Stimulated activated CD4-positive, alpha-beta T cell treated with anti-CD3 and anti-CD28 coated beads, Interleukin-1b, Interleukin-23, amount 100 ng/mL, for 24 hours (primary cell): ENCODE measurements around the gene PIN4.
A peak's percentile ranks its signal among the peaks of the same experiment; 100 is the strongest.
"Not testable (repeated sequence)": the region's sequence is repeated elsewhere in the genome, so short reads cannot be mapped to it uniquely, and the experiment has no call there.

Source experiments
- DNase-seq, 4 experiments: peaks; one replicate each; pipeline ENCODE4 v3.0.0-alpha.2; 2020; ENCODE audit warnings: low read depth in 4 of 4, low spot score in 1 of 4

PIN4 gene

GRCh38 chrX:72201836-72202536 is 20.4 kb downstream of the PIN4 start:
- DNase-seq: no peak

- no peak for DNase-seq
Measured at GRCh38 chrX:72202792-72203401, 21.3 kb downstream of the PIN4 start.

DNA sequence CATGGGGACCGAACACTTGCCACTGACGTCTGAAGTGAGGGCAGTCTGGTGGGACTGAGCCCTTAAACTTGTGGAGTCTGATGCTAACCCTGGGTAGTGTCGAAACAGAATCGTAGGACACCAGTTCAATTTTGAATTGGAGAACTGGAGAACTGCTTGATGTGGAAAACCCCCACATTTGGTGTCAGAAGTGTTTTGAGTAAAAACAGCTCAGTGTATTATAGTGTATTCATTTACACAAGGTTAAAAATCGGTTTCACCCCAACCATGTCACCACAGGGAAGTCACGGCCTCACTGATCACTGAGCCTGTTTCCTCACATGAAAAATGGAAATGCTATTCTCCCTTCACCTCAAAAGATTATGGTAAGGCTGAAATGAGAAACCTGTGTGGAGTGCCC is 21.9 kb downstream of the PIN4 start:
- no peak for DNase-seq

DNA sequence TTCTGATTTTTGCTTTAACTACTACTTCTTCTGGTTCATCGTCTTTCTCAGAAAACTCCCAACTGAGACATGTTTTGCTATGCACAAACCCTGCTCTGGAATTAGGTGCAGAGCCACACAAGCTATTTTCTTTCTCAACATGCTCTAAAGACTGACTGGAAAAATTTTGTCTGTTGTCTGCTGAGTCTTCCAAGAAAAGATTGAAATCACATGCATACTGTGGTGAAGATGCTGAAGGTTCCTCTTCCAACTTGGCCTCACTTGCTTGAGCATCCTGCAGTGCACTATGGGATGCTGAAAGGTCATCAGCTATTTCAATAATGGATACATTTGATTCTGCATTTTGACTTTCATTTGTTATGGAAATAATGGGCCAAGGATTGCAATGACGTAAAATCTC is 24.1 kb downstream of the PIN4 start:
- no peak for DNase-seq

DNA sequence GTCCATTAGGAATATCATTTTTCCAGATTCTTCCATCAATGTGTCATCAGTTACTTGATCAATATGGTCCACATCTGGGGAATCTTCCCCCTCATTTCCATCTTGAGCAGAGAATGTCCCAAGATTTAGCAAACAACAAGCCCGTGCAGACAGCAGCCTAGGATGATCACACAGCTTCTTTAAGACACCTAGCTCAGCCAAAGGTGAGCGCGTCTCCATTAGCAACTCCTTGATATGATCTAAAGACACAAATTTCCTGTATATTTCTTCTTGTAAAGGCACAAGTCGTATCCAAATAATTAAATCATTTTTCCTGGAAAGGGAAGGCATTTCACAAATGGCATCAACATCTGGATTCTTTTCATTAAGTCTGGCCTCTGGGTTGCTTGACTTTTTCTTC is 25.8 kb downstream of the PIN4 start:
- no peak for DNase-seq

GRCh38 chrX:72208126-72208800 is 26.7 kb downstream of the PIN4 start:
- DNase-seq: no peak

DNA sequence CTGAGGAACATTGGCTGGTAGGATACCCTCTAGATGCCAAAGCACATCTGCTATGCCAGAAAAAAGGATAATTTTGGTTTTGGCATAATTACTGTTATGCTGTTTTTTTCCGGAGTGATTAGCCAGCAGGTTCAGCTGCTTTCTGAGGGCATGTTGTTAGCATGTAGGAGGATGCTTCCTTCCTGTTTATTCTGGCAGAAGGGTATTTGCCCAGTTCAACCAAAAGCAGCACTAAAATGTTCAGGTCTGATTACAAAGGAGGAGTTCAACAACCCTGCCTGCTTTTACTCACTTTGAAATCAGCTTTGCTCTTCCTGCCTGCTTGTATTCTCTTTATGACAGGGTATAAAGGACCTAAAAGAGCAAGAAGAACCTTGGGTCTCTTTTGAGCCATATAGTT is 35.4 kb downstream of the PIN4 start:
- DNase-seq: no peak

DNA sequence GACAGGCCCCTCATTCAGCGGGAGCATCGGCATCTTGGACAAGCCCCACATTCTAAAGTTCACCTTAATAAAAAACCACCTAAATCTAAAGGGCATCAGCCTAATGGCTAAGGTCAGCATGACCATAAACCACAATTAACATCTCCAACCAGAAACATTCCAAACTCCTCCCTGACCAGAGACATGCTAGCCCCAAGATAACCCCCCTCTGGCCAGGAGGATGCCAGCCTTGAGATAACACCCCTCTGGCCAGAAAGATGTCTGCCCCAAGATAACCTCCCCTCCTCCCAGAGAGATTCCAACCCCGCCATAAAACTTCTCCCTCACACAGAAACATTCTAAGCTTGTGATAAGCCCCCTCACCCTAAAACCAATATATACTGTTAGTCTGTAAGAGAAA is 38.8 kb downstream of the PIN4 start:
- not testable (repeated sequence) for DNase-seq

GRCh38 chrX:72230290-72230689 is 48.7 kb downstream of the PIN4 start:
- DNase-seq: no peak

GRCh38 chrX:72236841-72237240 is 55.3 kb downstream of the PIN4 start:
- no peak for DNase-seq

- DNase-seq: no peak
Measured at GRCh38 chrX:72238183-72238582, 56.6 kb downstream of the PIN4 start.

GRCh38 chrX:72238721-72239475 is 57.3 kb downstream of the PIN4 start, which contains the start of gene ERCC6L:
TSS of gene ERCC6L (minus strand) at chrX:72239027. CDS start at chrX:72238911, 116 bp downstream.
- peak; percentile 54 to 78 (median 64) for DNase-seq

DNA sequence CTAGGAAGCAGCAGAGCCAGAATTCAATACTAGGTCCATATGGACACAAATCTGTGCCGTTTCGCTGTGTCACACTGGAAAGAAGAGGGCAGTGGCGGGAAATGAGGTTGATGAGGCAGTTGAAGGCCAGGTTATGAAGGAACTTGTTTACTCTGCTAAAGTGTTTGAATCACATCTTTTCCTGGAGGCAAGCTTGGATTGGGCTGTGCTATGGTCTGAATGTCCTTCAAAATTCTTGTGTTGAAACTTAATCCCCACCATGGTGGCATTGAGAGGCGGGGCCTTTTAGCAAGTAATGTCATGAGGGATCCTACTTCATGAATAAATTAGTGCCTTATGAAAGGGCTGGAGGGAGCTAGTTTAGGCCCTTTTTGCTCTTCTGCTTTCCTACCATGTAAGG is 59.4 kb downstream of the PIN4 start:
- no peak for DNase-seq

DNA sequence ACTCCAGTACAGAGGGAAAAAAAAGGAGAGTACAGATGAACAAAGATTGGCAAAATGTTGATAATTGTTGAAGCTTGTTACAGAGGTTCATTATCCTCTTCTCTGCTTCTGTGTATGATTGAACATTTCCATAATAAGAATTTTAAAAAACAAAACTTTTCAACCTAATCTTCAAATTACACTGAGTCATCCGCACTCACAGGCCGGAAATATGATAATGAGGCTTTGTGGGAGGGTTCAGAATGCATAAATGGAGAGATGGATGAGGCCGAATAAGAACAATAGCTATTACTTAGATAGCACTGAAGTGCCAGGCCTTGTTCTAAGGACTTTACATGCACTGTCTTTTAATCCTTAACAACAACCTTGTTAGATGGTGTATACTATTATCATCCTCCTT is 61.9 kb downstream of the PIN4 start:
- DNase-seq: no peak

DNA sequence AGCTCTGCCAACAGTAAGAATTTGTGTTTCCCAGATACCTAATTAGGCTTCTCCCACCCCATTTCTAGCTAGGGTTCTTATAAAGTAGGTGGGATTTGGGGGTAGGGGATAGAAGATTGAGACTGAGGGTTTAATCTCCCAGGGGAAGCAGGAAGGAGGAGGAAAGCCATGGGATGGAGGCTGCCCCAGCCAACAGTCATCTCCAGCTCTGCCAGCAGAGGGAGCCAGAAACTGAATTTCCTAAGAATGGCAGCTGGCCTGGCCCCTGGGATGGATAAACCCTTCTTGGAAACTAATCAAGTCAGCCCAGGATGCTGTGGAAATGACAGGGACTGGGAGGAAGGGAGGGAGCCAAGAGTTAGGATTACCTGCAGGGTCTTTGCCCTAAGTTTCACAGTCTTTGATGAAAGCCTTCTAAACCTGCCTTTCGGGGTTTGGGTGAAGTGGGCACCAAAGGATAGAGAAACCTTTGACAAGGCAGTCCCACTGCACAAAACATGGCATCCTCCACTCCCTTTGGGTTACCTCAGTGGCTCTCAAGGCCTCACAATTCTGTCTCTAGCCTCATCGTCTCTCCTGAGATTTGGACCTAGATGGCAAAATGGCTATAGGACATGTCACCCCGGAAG is 64.0 kb downstream of the PIN4 start:
- no peak for DNase-seq

GRCh38 chrX:72247206-72247942 is 65.8 kb downstream of the PIN4 start:
- no peak for DNase-seq
